ENCODE results near the gene ATF6.

- no peak for TF ChIP-seq MAFK (IDR thresholded peaks at IDR 0.05; ENCODE audit: partially characterized antibody)
- TF ChIP-seq CEBPB (IDR thresholded peaks at IDR 0.05): peak in 1 of 2 experiments; percentile 26; a peak in 1 of 4 replicates
- TF ChIP-seq CTCF (IDR thresholded peaks at IDR 0.05): no peak
- TF ChIP-seq CHD2 (IDR thresholded peaks at IDR 0.05; ENCODE audit: low read length, partially characterized antibody): no peak
- TF ChIP-seq SREBF2 (IDR thresholded peaks at IDR 0.05): no peak
- TF ChIP-seq MAZ (IDR thresholded peaks at IDR 0.05; ENCODE audit: borderline replicate concordance, low read depth, low read length): no peak
- TF ChIP-seq EP300 (IDR thresholded peaks at IDR 0.05): no peak
- TF ChIP-seq USF2 (IDR thresholded peaks at IDR 0.05): no peak
- TF ChIP-seq POLR2A (IDR thresholded peaks at IDR 0.05; ENCODE audit: low read length): no peak
- no peak for TF ChIP-seq RCOR1 (IDR thresholded peaks at IDR 0.05; ENCODE audit: low read depth, low read length)
- TF ChIP-seq, protein P1, sequence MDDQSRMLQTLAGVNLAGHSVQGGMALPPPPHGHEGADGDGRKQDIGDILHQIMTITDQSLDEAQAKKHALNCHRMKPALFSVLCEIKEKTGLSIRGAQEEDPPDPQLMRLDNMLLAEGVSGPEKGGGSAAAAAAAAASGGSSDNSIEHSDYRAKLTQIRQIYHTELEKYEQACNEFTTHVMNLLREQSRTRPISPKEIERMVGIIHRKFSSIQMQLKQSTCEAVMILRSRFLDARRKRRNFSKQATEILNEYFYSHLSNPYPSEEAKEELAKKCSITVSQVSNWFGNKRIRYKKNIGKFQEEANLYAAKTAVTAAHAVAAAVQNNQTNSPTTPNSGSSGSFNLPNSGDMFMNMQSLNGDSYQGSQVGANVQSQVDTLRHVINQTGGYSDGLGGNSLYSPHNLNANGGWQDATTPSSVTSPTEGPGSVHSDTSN (IDR thresholded peaks at IDR 0.05): no peak
- TF ChIP-seq KDM1A (IDR thresholded peaks at IDR 0.05; ENCODE audit: low read depth): no peak
- TF ChIP-seq SMC3 (IDR thresholded peaks at IDR 0.05): no peak
These were observed 142.1 kb downstream of the ATF6 start for GRCh38 chr1:161908264-161908663.
